K562 (cell line): ENCODE measurements around the gene USP5. TPM values are rescaled to one million over a fixed set of nuclear protein-coding genes. Genes with fewer than 3 reads are reported as not detected.

Experiments
- BCLAF1 ChIP-seq, 2 experiments: fragments of 450-650 bp in 1 of 2; IDR thresholded peaks; 2 replicates each; pipeline ENCODE4 v1.6.1; 2011 to 2017; ENCODE audit warnings: low read depth in 2 of 2, antibody characterized with exemption in 1 of 2, borderline replicate concordance in 1 of 2, low read length in 1 of 2, mild to moderate bottlenecking in 1 of 2, mixed read lengths in 1 of 2; ENCODE audit not compliant: control insufficient read depth in 1 of 2
- CBFB ChIP-seq: sonication (generic); formaldehyde crosslinking; IDR thresholded peaks from 2 replicates; pipeline ENCODE4 v1.4.0; 2020; ENCODE audit warnings: mild to moderate bottlenecking, missing genetic modification reagents
- CHD7 ChIP-seq: fragments of 200-600 bp; sonication (generic); IDR thresholded peaks from one replicate; pipeline ENCODE4 v1.6.1; 2012; ENCODE audit warnings: mild to moderate bottlenecking, low read depth, low read length, inconsistent platforms
- FOXA1 ChIP-seq: fragments of 450-650 bp; IDR thresholded peaks from 2 replicates; pipeline ENCODE4 v1.6.1; 2016; ENCODE audit warnings: mild to moderate bottlenecking, borderline replicate concordance
- HES1 ChIP-seq: fragments of 450-650 bp; IDR thresholded peaks from 2 replicates; pipeline ENCODE4 v1.6.1; 2016; ENCODE audit warnings: low read depth, mild to moderate bottlenecking, moderate library complexity
- MEF2D ChIP-seq: conservative IDR thresholded peaks from 2 replicates; pipeline ENCODE4 v1.6.1; 2016; ENCODE audit warnings: low read depth, missing genetic modification characterization, missing compliant biosample characterization
- PHF20 ChIP-seq: fragments of 450-650 bp; IDR thresholded peaks from 2 replicates; pipeline ENCODE4 v1.6.1; 2018; ENCODE audit not compliant: partially characterized antibody
- RBM22 ChIP-seq: fragments of 200-400 bp; formaldehyde crosslinking; IDR thresholded peaks from 2 replicates; pipeline ENCODE4 v1.6.1; 2018; ENCODE audit warnings: low read length, low read depth; ENCODE audit not compliant: poor library complexity, severe bottlenecking
- SMARCE1 ChIP-seq: fragments of 450-650 bp; IDR thresholded peaks from 2 replicates; pipeline ENCODE4 v1.7.1; 2016; ENCODE audit warnings: mild to moderate bottlenecking
- SUPT5H ChIP-seq: fragments of 450-650 bp; IDR thresholded peaks from 2 replicates; pipeline ENCODE4 v1.6.1; 2016
- ZNF444 ChIP-seq: fragments of 250-450 bp; sonication (Bioruptor Pico); IDR thresholded peaks from 2 replicates; pipeline ENCODE4 v1.4.0; 2020; ENCODE audit warnings: mild to moderate bottlenecking, moderate library complexity
- ZNF766 ChIP-seq: fragments of 200-800 bp; sonication (Bioruptor generic); conservative IDR thresholded peaks from 2 replicates; pipeline ENCODE4 v1.6.1; 2016; ENCODE audit warnings: missing genetic modification characterization, missing compliant biosample characterization
- polyA plus RNA-seq, 8 experiments: library from polyadenylated mRNA; depleted of rRNA in 4 of 8; stranded (reverse) in 5 of 8; unstranded in 3 of 8; fragments of >200 nt; fragmentation: Nextera tagmentation in 2 of 8; fragmentation: Illumina TruSeq in 1 of 8; extraction: Ambion mirVana in 2 of 8; extraction: Trizol in 1 of 8; gene quantifications; 2 replicates each; pipeline versions ENCODE4 v1.2.1 to v1.2.3, GENCODE V29; 2011 to 2014; ENCODE audit warnings: inconsistent platforms in 1 of 8, missing spikeins in 1 of 8
- total RNA-seq, 7 experiments: library from RNA; depleted of rRNA in 6 of 7; stranded (reverse); fragments of >200 nt in 6 of 7; fragmentation: Illumina TruSeq in 2 of 7; extraction: Trizol in 2 of 7; gene quantifications; 2 replicates each; pipeline versions ENCODE4 v1.2.1 to v1.2.3, GENCODE V29; 2011 to 2021; ENCODE audit warnings: low replicate concordance in 1 of 7

Gene USP5
- total and polyA plus RNA-seq, 9 of the 15 experiments (the other 6 are each of a cell fraction or from before 2014, with no cell fraction given): 1.4 to 107 (median 48.6) TPM

GRCh38 chr12:6871052-6871957, 19.4 kb downstream of the USP5 start (continued):
- TF ChIP-seq CHD7 (no peak), FOXA1 (no peak), ZNF766 (CRISPR knock-in tag) (no peak), PHF20 (no peak), BCLAF1 (IDR thresholded peaks at IDR 0.05; ENCODE audit: borderline replicate concordance in 1 of 2, control insufficient read depth in 1 of 2, low read depth in 2 of 2, low read length in 1 of 2) (0 out of 4 replicates have a peak, but pooled peaks of 1 of the 2 experiments have one; percentile 14), HES1 (no peak), RBM22 (peak; percentile 32), CBFB (no peak), SUPT5H (peak; percentile 63; the same call in 1 of the 2 replicates), SMARCE1 (no peak), MEF2D (no peak), ZNF444 (CRISPR knock-in tag) (no peak)
